ENCODE measurements around the gene PFN3.

DNA sequence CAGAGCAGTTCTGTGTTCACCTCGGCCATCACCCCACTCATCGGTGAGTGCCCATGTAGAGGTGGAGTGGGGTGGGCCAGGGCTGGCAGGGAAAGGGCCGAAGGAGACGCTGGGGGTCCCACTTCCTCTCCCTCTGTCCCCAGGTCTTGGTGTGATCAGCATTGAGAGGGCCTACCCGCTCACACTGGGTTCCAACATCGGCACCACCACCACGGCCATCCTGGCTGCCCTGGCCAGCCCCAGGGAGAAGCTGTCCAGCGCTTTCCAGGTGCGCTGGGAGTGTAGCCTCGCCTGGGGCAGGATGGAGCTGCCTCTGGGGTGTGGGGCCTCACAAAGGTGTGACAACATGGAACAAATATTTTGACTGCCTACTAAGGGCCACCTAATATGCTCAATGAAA is 3.7 kb downstream of the PFN3 start:
- TF ChIP-seq, protein P1, sequence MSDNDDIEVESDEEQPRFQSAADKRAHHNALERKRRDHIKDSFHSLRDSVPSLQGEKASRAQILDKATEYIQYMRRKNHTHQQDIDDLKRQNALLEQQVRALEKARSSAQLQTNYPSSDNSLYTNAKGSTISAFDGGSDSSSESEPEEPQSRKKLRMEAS (IDR thresholded peaks at IDR 0.05) = no peak
- TF ChIP-seq, protein P2, sequence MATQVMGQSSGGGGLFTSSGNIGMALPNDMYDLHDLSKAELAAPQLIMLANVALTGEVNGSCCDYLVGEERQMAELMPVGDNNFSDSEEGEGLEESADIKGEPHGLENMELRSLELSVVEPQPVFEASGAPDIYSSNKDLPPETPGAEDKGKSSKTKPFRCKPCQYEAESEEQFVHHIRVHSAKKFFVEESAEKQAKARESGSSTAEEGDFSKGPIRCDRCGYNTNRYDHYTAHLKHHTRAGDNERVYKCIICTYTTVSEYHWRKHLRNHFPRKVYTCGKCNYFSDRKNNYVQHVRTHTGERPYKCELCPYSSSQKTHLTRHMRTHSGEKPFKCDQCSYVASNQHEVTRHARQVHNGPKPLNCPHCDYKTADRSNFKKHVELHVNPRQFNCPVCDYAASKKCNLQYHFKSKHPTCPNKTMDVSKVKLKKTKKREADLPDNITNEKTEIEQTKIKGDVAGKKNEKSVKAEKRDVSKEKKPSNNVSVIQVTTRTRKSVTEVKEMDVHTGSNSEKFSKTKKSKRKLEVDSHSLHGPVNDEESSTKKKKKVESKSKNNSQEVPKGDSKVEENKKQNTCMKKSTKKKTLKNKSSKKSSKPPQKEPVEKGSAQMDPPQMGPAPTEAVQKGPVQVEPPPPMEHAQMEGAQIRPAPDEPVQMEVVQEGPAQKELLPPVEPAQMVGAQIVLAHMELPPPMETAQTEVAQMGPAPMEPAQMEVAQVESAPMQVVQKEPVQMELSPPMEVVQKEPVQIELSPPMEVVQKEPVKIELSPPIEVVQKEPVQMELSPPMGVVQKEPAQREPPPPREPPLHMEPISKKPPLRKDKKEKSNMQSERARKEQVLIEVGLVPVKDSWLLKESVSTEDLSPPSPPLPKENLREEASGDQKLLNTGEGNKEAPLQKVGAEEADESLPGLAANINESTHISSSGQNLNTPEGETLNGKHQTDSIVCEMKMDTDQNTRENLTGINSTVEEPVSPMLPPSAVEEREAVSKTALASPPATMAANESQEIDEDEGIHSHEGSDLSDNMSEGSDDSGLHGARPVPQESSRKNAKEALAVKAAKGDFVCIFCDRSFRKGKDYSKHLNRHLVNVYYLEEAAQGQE (IDR thresholded peaks at IDR 0.05; ENCODE audit: low read depth) = no peak
- TF ChIP-seq EGR1 (IDR thresholded peaks at IDR 0.05) (no peak), EP300 (IDR thresholded peaks at IDR 0.05; ENCODE audit: borderline replicate concordance) (no peak), FOXM1 (IDR thresholded peaks at IDR 0.05; ENCODE audit: borderline replicate concordance, low read depth) (no peak), CEBPB (IDR thresholded peaks at IDR 0.05) (no peak)
